Activated CD8-positive, alpha-beta T cell treated with anti-CD3 and anti-CD28 coated beads for 36 hours (primary cell): ENCODE measurements around the gene SORBS2. TPM values are rescaled to one million over a fixed set of nuclear protein-coding genes. Genes with fewer than 3 reads are reported as not detected.

Experiments
- ATAC-seq: fragments of 200-7000 bp; cut with Tn5 transposase; one replicate; pipeline ENCODE4 v1.10.0; 2021; ENCODE audit warnings: mild to moderate bottlenecking, moderate library complexity
- CTCF ChIA-PET: fragments of 350-600 bp; sonication (Branson Sonifier 250); formaldehyde crosslinking; loops from one replicate; lab custom pipeline; 2021; ENCODE audit warnings: antibody characterized with exemption; lab: Charles Lee
- POLR2A ChIA-PET: fragments of 350-600 bp; sonication (Branson Sonifier 250); formaldehyde crosslinking; loops from one replicate; lab custom pipeline; 2021; ENCODE audit warnings: antibody characterized with exemption; lab: Charles Lee
- DNase-seq: peaks from one replicate; pipeline ENCODE4 v3.0.0-alpha.2; 2020
- H3K27ac Mint-ChIP-seq: one replicate; pipeline ENCODE4 v1.8.0; 2021; ENCODE audit warnings: mild to moderate bottlenecking, mixed read lengths
- H3K27me3 Mint-ChIP-seq: one replicate; pipeline ENCODE4 v1.8.0; 2021; ENCODE audit warnings: mixed read lengths
- H3K36me3 Mint-ChIP-seq: one replicate; pipeline ENCODE4 v1.8.0; 2021; ENCODE audit warnings: low read depth, mixed read lengths
- H3K4me1 Mint-ChIP-seq: one replicate; pipeline ENCODE4 v1.8.0; 2021; ENCODE audit warnings: low read depth, mixed read lengths
- H3K4me3 Mint-ChIP-seq: one replicate; pipeline ENCODE4 v1.8.0; 2021; ENCODE audit warnings: mild to moderate bottlenecking, moderate library complexity, mixed read lengths
- H3K9me3 Mint-ChIP-seq: one replicate; pipeline ENCODE4 v1.8.0; 2021; ENCODE audit warnings: mixed read lengths
- intact Hi-C: fragments of 100-400 bp; cut with micrococcal nuclease; formaldehyde crosslinking; loops from one replicate; pipeline ENCODE4 v1.10.0; 2022
- total RNA-seq, 2 experiments: library from RNA; stranded (reverse); gene quantifications; one replicate each; pipeline ENCODE4 v1.2.3, GENCODE V29; 2021
- TF ChIP-seq, protein P1 (sequence below): fragments of 200-600 bp; IDR thresholded peaks from one replicate; pipeline ENCODE4 v1.8.0; 2022; ENCODE audit warnings: antibody characterized with exemption, mild to moderate bottlenecking

Gene SORBS2
- total RNA-seq, 2 experiments from 2014 or later: not detected

DNA sequence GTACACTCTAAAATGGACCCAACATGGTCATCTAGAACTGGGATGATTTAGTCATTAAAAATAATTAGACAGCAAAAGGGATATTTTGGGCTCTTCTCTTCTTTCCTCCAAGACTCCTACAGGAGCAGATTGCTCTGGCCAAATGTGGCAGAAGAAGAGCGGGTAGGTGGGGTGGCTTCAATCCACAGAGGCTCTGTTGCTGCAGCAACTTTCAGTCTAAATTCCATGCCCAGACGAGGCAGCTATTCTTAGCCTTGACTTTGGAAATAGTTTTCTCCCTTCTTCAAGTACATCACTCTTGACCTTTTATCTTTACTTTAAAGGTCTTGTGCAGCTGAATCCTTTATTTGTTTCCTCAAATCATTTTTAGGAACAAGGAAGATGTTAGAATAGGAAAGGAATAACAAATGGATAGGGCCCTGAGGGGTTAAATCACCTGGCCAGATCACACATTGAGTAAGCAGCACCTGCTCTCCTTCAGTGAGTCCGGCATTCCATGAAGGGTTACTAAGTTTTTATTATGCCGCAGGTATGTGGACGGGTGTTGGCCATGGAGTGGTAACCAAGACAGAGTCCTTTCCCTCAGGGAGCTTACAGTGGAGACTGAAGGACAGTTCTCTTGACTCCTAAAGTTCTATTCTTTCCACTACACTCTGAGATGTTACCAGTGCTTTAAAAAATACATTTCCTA, 19.3 kb upstream of the SORBS2 start:
- Mint-ChIP-seq H3K4me1 (no peaks in the 10 kb centered on the region), H3K27ac (no peak overlapping the region), H3K9me3 (peaks cover 2% of the 10 kb centered on the region), H3K36me3 (no peaks in the 10 kb centered on the region), H3K27me3 (peaks cover 4% of the 10 kb centered on the region), H3K4me3 (no peak overlapping the region)
- CTCF ChIA-PET: no interaction called here
- ATAC-seq (no peak), DNase-seq (no peak)
- intact Hi-C loops: no loop called here
- TF ChIP-seq, protein P1, sequence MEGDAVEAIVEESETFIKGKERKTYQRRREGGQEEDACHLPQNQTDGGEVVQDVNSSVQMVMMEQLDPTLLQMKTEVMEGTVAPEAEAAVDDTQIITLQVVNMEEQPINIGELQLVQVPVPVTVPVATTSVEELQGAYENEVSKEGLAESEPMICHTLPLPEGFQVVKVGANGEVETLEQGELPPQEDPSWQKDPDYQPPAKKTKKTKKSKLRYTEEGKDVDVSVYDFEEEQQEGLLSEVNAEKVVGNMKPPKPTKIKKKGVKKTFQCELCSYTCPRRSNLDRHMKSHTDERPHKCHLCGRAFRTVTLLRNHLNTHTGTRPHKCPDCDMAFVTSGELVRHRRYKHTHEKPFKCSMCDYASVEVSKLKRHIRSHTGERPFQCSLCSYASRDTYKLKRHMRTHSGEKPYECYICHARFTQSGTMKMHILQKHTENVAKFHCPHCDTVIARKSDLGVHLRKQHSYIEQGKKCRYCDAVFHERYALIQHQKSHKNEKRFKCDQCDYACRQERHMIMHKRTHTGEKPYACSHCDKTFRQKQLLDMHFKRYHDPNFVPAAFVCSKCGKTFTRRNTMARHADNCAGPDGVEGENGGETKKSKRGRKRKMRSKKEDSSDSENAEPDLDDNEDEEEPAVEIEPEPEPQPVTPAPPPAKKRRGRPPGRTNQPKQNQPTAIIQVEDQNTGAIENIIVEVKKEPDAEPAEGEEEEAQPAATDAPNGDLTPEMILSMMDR: no peak
- POLR2A ChIA-PET: interaction anchor here (0.5 kb wide), 1 partner anchor 774 kb away, joined by 3 read pairs; no protein-coding TSS in a partner anchor

DNA sequence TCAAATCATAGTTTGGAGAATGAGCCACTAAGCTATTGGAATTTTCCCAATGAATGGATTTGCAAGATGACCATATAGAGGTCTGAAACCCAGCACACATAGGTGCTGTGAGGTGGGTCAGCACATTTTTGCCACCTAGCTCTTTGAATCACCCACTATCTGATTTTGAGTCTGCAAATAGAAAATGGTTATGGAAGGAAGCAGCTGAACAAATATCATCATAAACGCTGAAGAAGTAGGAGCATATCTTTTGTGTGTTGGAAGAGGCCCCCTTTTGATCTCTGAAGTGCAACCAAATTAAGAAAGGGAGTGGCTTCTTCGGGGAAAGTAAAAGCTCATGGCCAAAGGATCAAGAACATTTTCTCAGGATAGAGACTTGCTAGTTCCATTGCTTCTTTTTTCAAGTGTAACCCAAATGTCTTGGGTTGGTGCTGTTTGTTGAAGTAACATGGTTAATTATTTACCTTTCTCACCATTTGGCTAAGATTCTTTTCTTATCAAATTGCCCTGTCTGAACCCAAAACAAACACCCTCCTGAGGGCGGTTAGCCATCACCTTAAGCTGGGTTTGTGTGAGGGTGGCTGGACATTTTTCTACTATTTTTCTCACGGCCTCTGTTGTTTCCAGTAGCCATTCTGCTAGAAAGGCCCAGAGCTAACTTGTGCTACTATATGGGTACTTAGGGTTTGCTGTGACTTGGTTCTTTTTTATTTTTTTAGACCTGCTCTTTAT, 18.4 kb upstream of the SORBS2 start:
- ChIA-PET CTCF (no interaction called here), POLR2A (no interaction called here)
- H3K36me3 Mint-ChIP-seq: no peaks in the 10 kb centered on the region
- peaks cover 2% of the 10 kb centered on the region for H3K9me3 Mint-ChIP-seq
- no peaks in the 10 kb centered on the region for H3K4me1 Mint-ChIP-seq
- no peak for ATAC-seq
- no peak overlapping the region for H3K4me3 Mint-ChIP-seq
- TF ChIP-seq, protein P1: no peak
- intact Hi-C loops: no loop called here
- H3K27ac Mint-ChIP-seq: no peak overlapping the region
- no peak for DNase-seq
- H3K27me3 Mint-ChIP-seq: peaks cover 4% of the 10 kb centered on the region

DNA sequence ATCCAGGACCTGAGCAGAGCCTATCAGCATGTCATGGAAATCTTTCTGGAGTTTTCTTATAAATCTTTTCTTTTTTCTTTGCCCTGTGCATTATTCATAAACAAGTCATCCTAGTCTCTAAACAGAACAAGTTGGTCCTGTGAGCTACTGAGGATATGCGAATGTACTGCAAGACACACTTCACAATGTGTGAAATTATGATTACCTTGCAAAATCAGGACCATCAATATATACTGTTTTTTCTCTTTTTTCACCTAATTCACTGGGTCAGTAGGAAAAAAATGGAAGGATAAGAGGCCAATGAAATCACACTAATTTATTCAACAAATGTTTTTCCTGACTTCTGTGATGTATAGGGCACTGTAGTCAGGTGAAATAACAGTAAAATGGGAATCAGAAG, 14.4 kb upstream of the SORBS2 start:
- Mint-ChIP-seq H3K36me3 (no peaks in the 10 kb centered on the region), H3K9me3 (peaks cover 2% of the 10 kb centered on the region), H3K4me3 (no peak overlapping the region), H3K27ac (no peak overlapping the region), H3K27me3 (peaks cover 4% of the 10 kb centered on the region), H3K4me1 (no peaks in the 10 kb centered on the region)
- POLR2A ChIA-PET: no interaction called here
- no peak for ATAC-seq
- intact Hi-C loops: no loop called here
- CTCF ChIA-PET: no interaction called here
- DNase-seq: no peak
- TF ChIP-seq, protein P1: no peak

DNA sequence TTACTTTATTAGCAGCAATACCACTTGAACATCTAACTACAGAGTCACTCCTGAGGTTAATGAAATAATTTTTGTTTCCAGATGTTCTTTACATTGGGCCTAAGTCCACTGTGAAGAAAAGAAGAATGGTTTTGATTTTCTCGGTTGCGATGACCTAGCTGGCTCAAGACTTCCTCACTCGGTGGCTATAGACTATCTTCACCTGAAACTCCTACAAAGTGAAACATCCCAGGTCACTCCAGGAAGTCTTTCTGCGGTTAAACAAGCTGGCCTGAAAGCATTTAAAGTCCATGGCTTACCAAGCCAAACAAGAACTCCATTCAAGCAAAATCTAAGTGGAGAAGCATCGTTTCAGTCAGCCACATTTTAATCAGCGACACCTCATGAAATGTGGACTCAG, 13.7 kb upstream of the SORBS2 start:
- Mint-ChIP-seq H3K36me3 (no peaks in the 10 kb centered on the region), H3K4me3 (no peak overlapping the region), H3K27ac (no peak overlapping the region), H3K9me3 (peaks cover 2% of the 10 kb centered on the region), H3K27me3 (peaks cover 4% of the 10 kb centered on the region), H3K4me1 (no peaks in the 10 kb centered on the region)
- TF ChIP-seq, protein P1: no peak
- no peak for ATAC-seq
- ChIA-PET POLR2A (no interaction called here), CTCF (no interaction called here)
- no peak for DNase-seq
- intact Hi-C loops: no loop called here

DNA sequence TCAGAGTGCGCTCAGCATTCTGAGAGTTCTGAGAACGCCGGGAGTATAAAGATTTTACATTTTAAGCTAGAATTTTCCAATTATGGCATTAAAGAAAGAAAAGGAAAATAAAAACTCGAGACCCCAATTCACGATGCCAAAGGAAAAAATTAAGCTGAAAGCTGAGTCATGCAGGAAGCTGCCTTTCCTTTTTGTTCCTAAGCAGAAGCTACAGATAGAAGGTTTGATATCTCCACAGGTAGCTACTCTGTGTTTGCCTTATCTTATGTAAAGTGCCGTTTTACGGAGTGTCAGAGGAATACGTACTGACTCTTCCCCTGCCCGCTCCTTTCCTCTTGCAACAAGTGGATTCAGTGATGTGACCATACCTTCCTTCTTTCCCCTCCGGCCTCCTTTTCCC, 10.8 kb upstream of the SORBS2 start:
- ChIA-PET POLR2A (no interaction called here), CTCF (no interaction called here)
- Mint-ChIP-seq H3K9me3 (peaks cover 2% of the 10 kb centered on the region), H3K36me3 (no peaks in the 10 kb centered on the region), H3K27ac (no peak overlapping the region), H3K27me3 (no peaks in the 10 kb centered on the region), H3K4me1 (no peaks in the 10 kb centered on the region), H3K4me3 (no peak overlapping the region)
- intact Hi-C loops: no loop called here
- ATAC-seq (no peak), DNase-seq (no peak)
- TF ChIP-seq, protein P1: no peak
